Duodenal mucosa (tissue), 2 donors: ENCODE results near the gene C5.
"Not testable (repeated sequence)": the region's sequence is repeated elsewhere in the genome, so short reads cannot be mapped to it uniquely, and the experiment has no call there.

Source experiments
- H3K27ac ChIP-seq: one replicate; pipeline ENCODE4 v1.7.0; 2013; ENCODE audit warnings: low read depth, low read length
- H3K27me3 ChIP-seq, 2 donors: one replicate each; pipeline ENCODE4 v1.7.0; 2013; ENCODE audit warnings: low read length in 2 of 2, control low read depth in 1 of 2; ENCODE audit not compliant: insufficient read depth in 2 of 2, control insufficient read depth in 1 of 2
- H3K36me3 ChIP-seq, 2 donors: one replicate each; pipeline ENCODE4 v1.7.0; 2013; ENCODE audit warnings: low read length in 2 of 2, control low read depth in 1 of 2; ENCODE audit not compliant: insufficient read depth in 2 of 2, control insufficient read depth in 1 of 2
- H3K4me1 ChIP-seq, 2 donors: one replicate each; pipeline ENCODE4 v1.7.0; 2013; ENCODE audit warnings: low read length in 2 of 2, control low read depth in 1 of 2; ENCODE audit not compliant: insufficient read depth in 2 of 2, control insufficient read depth in 1 of 2
- H3K4me3 ChIP-seq, 2 donors: one replicate each; pipeline ENCODE4 v1.7.0; 2013; ENCODE audit warnings: low read length in 2 of 2, low read depth in 1 of 2
- H3K9ac ChIP-seq, 2 donors: one replicate each; pipeline ENCODE4 v1.7.0; 2013; ENCODE audit warnings: low read length in 2 of 2, low read depth in 1 of 2
- H3K9me3 ChIP-seq, 2 donors: one replicate each; pipeline ENCODE4 v1.7.0; 2013; ENCODE audit warnings: low read length in 2 of 2, control low read depth in 1 of 2; ENCODE audit not compliant: control insufficient read depth in 1 of 2

C5 gene

DNA sequence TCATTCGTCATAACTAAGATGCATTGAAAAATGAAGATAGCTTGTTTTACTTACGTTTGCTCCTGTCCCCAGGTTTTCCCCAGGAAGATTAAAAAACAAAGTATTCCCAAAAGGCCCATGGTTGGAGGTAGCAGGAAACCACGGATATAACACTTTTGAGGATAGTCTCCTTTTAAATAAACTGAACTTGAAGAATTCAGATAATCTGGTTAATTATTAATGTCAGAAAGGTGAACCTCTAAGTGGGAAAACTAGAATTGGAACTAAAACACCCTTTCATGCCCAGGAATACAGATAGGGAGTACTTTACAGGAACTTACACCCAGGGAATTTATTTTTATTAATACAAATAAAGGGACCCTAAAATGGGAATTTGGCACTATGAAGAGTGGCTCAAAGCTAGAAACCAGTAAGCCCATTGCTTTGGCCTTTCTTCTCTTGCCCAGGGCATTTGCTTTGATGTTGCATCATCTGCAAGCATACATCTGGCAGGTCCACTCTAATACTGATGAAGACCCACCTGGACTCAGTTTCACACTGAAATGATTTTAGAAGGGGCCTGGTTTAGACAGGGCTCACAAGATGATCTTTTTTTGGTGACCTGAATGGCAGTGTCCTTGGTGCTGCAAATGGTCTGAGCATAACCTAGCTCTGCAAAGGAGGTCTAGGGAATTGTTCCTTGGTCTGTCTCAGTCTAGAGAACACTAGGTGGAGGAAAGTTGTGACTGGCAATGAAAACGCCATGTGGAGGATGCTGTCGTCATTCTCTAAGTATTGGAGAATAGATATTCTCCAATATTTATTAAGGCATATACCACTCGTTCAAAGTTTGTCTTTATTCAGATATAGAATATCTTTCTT, at the start of gene C5:
C5 (minus strand) TSS at position 148 of the 861 bp plus-strand sequence; CDS start at position 119, 29 bp downstream.
- Histone ChIP-seq H3K36me3 (no peaks in the 10 kb centered on the region), H3K9ac (no peak within 1 kb of the TSS), H3K4me1 (peaks cover 7 to 9% of the 10 kb centered on the region in 2 donors), H3K27ac (no peak within 1 kb of the TSS), H3K9me3 (no peaks in the 10 kb centered on the region), H3K4me3 (peak within 1 kb of the TSS; percentile 53 to 62), H3K27me3 (no peaks in the 10 kb centered on the region)

DNA sequence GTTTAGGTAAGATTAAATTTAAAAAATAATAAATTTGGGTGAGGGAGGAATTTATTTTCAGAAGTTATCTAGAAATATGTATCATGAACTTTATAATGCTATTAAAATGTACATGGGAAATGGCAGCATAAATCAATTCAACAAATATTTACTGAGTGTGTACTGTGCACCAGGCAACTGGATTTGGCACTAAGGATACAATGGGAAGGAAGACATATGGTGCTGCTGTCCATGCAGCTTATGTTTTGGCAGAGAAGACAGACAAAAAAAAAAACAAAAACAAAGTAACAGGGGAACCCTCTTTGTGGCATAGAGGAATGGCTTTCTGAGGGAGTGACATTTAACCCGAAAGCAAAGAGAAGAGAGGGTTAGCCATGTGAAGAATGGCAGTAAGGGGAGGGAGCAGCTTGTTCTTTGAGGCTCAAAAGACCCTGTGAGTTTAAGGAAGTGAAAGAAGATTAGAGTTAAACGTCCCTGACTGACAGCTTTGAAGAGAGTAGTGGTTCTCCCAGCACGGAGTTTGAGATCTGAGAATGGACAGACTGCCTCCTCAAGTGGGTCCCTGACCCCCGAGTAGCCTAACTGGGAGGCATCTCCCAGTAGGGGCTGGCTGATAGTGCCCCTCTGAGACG, 48.6 kb upstream of the C5 start:
- no peaks in the 10 kb centered on the region for H3K4me1 ChIP-seq
- H3K27me3 ChIP-seq, result no peaks in the 10 kb centered on the region
- H3K36me3 ChIP-seq, result peaks cover 0 to 8% of the 10 kb centered on the region in 2 donors
- no peaks in the 10 kb centered on the region for H3K9me3 ChIP-seq
- no peak overlapping the region for H3K9ac ChIP-seq
- H3K27ac ChIP-seq, result no peak overlapping the region
- no peak overlapping the region for H3K4me3 ChIP-seq

DNA sequence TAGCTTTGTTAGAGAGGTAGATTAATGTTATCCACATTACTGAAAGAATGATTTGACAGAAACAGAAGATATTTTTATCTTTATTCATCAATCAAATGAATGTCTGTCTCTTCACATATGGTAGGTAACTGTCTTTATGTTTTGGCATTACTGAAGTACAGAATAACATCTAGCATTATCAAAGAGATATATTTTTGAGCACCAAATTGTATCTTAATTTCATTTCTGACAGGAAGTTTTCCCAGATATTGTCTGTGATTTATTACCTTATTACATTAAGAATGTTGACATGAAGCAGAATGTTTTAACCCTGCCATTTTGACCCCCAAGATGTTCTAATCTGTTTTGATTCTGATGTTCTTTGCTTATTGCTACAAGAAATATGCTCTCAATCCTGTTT, 45.0 kb upstream of the C5 start:
- Histone ChIP-seq H3K36me3 (peaks cover 0 to 10% of the 10 kb centered on the region in 2 donors), H3K4me1 (no peaks in the 10 kb centered on the region), H3K27me3 (no peaks in the 10 kb centered on the region), H3K9ac (no peak overlapping the region), H3K27ac (no peak overlapping the region), H3K9me3 (no peaks in the 10 kb centered on the region), H3K4me3 (no peak overlapping the region)

DNA sequence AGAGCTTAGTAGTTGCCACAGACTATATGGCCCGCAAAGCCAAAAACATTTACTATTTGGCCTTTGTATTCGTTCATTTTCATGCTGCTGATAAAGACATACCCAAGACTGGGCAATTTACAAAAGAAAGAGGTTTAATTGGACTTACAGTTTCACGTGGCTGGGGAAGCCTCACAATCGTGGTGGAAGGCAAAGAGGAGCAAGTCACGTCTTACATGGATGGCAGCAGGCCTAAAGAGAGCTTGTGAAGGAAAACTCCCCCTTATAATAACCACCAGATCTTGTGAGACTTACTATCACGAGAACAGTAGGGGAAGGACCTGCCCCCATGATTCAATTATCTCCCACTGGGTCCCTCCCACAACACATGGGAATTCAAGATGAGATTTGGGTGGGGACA, 40.7 kb upstream of the C5 start:
- H3K27me3 ChIP-seq, H3K4me3 ChIP-seq: not testable (repeated sequence)

DNA sequence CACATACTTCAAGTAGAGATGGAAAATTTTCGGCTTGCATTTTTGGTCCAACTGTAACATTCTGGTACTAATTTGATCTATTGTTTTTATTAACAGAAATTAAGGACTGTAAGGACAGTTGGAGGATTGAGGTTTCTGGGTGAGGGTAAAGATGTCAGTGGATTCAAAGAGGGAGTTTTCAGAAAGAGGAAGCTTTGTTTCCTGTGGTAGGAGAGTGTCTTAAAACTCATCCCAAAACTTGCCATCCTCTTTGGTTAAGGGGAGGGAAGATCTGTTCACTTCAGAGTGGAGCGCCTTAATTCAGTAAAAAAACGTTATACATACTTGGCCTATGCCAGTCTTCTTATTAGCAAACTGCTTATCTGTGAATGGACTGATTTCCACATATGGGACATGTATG, 38.5 kb upstream of the C5 start:
- no peak overlapping the region for H3K27ac ChIP-seq
- no peak overlapping the region for H3K4me3 ChIP-seq
- no peaks in the 10 kb centered on the region for H3K9me3 ChIP-seq
- no peaks in the 10 kb centered on the region for H3K27me3 ChIP-seq
- peaks cover 0 to 4% of the 10 kb centered on the region in 2 donors for H3K36me3 ChIP-seq
- no peak overlapping the region for H3K9ac ChIP-seq
- H3K4me1 ChIP-seq, result no peaks in the 10 kb centered on the region

More for the DNA sequence above, 40.7 kb upstream of the C5 start:
- H3K9ac ChIP-seq, H3K36me3 ChIP-seq, H3K27ac ChIP-seq, H3K9me3 ChIP-seq, H3K4me1 ChIP-seq: not testable (repeated sequence)

DNA sequence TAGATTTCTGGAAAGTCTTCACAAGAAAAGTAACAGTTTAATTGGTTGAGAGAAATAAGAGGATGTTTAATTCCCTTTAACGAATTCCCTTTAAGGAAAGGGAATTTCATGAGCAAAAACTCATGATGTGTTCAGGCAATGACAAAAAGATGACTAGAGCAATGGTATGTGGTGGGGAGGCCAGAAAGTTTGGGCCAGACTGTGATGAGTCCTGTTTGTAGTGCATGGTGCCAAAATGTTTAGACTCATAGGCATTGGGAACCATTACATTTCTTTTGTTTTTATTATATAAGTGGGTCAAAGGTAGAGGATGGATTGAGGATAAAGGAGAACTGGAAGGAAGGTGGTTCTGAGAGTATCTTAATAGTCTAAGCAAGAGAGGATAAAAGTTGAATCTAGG, 35.6 kb upstream of the C5 start:
- Histone ChIP-seq H3K9me3 (no peaks in the 10 kb centered on the region), H3K4me3 (no peak overlapping the region), H3K9ac (no peak overlapping the region), H3K36me3 (peaks cover 0 to 14% of the 10 kb centered on the region in 2 donors), H3K27ac (no peak overlapping the region), H3K27me3 (no peaks in the 10 kb centered on the region), H3K4me1 (no peaks in the 10 kb centered on the region)

DNA sequence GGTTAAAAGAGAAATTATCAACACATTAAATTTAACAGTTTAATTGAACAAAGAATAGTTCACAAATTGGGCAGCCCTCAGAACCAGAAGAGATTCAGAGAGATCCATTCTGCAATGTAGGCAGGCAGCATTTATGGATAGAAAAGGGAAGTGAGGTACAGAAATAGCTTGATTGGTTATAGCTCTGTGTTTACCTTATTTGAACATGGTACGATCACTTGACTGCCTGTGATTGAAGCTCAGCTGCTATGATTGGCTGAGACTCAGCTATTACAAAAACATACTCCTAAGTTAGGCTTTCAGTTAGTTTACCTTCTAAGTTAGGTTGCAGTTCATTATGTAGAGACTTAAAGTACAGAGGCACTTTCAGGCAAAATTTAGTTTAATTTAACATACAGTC, 32.0 kb upstream of the C5 start:
- Histone ChIP-seq H3K27me3 (no peaks in the 10 kb centered on the region), H3K9me3 (no peaks in the 10 kb centered on the region), H3K27ac (no peak overlapping the region), H3K4me1 (no peaks in the 10 kb centered on the region), H3K36me3 (peaks cover 0 to 13% of the 10 kb centered on the region in 2 donors), H3K4me3 (no peak overlapping the region), H3K9ac (no peak overlapping the region)

DNA sequence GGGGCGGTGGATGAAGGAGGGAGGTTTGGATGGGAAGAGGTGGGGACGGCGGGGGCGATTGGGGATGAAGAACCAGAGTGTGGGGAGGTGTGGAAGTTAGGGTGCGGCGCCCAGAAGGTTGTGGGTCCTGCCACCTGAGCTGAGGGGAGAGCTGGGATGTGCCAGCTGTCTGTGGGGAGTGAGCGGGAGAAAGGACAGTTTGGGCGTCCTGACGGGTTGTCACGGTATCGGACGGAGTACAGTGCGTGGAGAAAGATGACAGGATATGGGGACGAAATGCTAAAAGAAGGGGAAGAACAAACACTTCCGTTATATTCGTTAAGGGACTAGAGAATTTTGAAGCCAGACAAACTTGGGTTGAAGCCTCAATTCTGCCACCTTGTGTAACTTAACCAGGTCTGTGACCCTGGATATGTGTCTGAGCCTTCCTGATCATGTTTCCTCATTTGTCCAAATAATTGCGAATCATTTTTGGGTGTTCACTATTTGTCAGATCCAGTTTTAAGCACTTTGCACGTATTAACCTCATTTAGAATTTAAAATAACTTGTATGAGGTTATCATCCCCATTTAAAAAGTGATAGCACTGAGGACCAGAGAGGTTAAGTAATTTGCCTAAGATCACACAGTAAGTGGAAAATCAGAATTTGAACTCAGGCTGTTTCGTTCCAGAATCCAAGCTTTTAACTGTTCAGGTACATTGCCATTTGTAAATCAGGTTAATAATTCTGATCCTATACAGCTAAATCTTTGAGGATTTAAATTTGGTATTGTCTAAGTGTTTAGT, 25.4 kb upstream of the C5 start:
- Histone ChIP-seq H3K9me3 (no peaks in the 10 kb centered on the region), H3K4me3 (peak overlapping the region; percentile 79 to 85), H3K27ac (peak overlapping the region; percentile 8), H3K9ac (peak overlapping the region; percentile 58 to 67), H3K27me3 (no peaks in the 10 kb centered on the region), H3K4me1 (peaks cover 8 to 21% of the 10 kb centered on the region in 2 donors), H3K36me3 (no peaks in the 10 kb centered on the region)

DNA sequence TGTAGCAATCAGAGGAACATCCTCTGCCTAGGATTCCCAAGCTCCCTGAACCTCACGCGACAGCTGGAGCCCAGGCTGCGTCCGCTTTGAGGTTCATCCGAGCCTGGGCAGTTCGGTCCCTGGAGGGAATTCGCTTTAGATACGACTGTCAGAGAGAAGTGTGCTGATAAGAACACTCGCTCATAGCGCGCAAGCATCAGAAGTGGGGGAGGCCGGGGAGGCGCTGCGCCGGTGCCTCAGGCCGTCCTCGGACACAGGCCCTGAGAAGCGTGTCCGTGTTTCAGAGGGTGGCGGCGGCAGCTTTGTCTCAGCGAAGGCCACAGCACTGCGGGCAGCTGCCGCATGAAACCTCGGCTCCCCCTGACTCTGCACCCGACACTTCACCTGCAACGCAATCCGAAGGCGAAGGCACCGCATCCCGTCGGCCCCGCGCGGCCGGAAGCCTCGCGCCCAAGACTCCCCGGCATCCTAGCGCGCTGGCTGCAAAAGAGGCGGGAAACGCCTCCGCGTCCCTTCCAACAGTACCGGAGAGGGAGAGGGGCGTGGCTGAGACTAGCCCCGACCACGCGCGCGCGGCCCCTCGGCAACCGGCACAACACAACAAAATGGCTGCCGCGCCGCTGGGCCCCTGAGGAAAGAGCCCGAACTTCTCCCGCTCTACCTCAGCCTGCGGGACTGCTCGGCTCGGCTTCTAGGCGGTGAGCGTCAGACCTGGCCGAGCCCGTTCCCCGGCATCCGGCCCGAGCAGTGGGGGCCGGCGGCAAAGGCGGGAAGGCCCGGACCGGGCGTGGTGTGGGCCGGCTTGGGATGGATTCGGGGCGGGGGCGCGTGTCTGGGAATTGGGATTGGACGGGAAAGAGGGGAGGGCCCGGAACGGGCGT, 24.5 kb upstream of the C5 start, which contains the start of gene CNTRL:
CNTRL (plus strand) TSS at position 586 of the 881 bp plus-strand sequence. CDS start 13,372 bp downstream, outside the sequence.
- no peaks in the 10 kb centered on the region for H3K27me3 ChIP-seq
- H3K36me3 ChIP-seq, result no peaks in the 10 kb centered on the region
- H3K27ac ChIP-seq, result peak within 1 kb of the TSS; percentile 57
- peaks cover 8 to 21% of the 10 kb centered on the region in 2 donors for H3K4me1 ChIP-seq
- no peaks in the 10 kb centered on the region for H3K9me3 ChIP-seq
- peak within 1 kb of the TSS; percentile 58 to 67 for H3K9ac ChIP-seq
- peak within 1 kb of the TSS; percentile 79 to 85 for H3K4me3 ChIP-seq
